GM12875 (cell line): ENCODE results near the gene CADM3.

Source experiments
- H3K4me3 ChIP-seq: one replicate; pipeline ENCODE4 v1.5.1; 2011; ENCODE audit warnings: low read depth, low read length, control low read depth
- CTCF ChIP-seq: IDR thresholded peaks from 2 replicates; pipeline ENCODE4 v1.5.1; 2011; ENCODE audit warnings: low read depth, mild to moderate bottlenecking, control low read depth, inconsistent platforms, low read length, moderate library complexity, borderline replicate concordance; ENCODE audit not compliant: insufficient read depth

Gene CADM3

GRCh38 chr1:159187647-159188374 lies 16.4 kb downstream of the CADM3 start:
- H3K4me3 ChIP-seq: no peak overlapping the region
- no peak for TF ChIP-seq CTCF

GRCh38 chr1:159188375-159188788 lies 17.0 kb downstream of the CADM3 start:
- no peak overlapping the region for H3K4me3 ChIP-seq
- TF ChIP-seq CTCF: no peak

GRCh38 chr1:159190441-159190840 lies 19.0 kb downstream of the CADM3 start:
- H3K4me3 ChIP-seq: no peak overlapping the region
- no peak for TF ChIP-seq CTCF

- peak; percentile 37; the same call in 1 of the 2 replicates for TF ChIP-seq CTCF
- H3K4me3 ChIP-seq: no peak overlapping the region
Measured at GRCh38 chr1:159196543-159196942, 25.1 kb downstream of the CADM3 start.

- TF ChIP-seq CTCF: peak; percentile 86
- H3K4me3 ChIP-seq: no peak overlapping the region
Measured at GRCh38 chr1:159197561-159198557, 26.4 kb downstream of the CADM3 start.

- TF ChIP-seq CTCF: no peak
- H3K4me3 ChIP-seq: no peak overlapping the region
Measured at GRCh38 chr1:159199901-159200300, 28.5 kb downstream of the CADM3 start.
